Spleen (tissue), 11 donors: ENCODE data around the gene DAPL1. TPM values are rescaled to one million over a fixed set of nuclear protein-coding genes. Genes with fewer than 3 reads are reported as not detected.

ENCODE experiments used
- DNase-seq: peaks from one replicate; pipeline ENCODE4 v3.0.0-alpha.2; 2020
- H3K27ac ChIP-seq, 8 donors: fragments of 200-600 bp; sonication (generic) in 7 of 8; 1 replicate in 4 of 8; 2 replicates in 4 of 8; pipeline versions ENCODE4 v1.5.0 to v1.8.0; 2016 to 2021; ENCODE audit warnings: inconsistent platforms in 4 of 8, mild to moderate bottlenecking in 4 of 8, moderate library complexity in 1 of 8
- H3K27me3 ChIP-seq, 7 donors: fragments of 200-600 bp; sonication (generic) in 6 of 7; replicated peaks in 1 of 7; 1 replicate in 4 of 7; 2 replicates in 3 of 7; pipeline versions ENCODE4 v1.5.0 to v1.8.0; 2016 to 2021; ENCODE audit warnings: inconsistent platforms in 3 of 7, mild to moderate bottlenecking in 1 of 7
- H3K36me3 ChIP-seq, 6 donors: fragments of 200-600 bp; sonication (generic) in 5 of 6; 1 replicate in 4 of 6; 2 replicates in 2 of 6; pipeline versions ENCODE4 v1.5.0 to v1.8.0; 2016 to 2021; ENCODE audit warnings: inconsistent platforms in 2 of 6
- H3K4me1 ChIP-seq, 6 donors: fragments of 200-600 bp; sonication (generic) in 5 of 6; 1 replicate in 3 of 6; 2 replicates in 3 of 6; pipeline versions ENCODE4 v1.5.0 to v1.8.0; 2016 to 2021; ENCODE audit warnings: inconsistent platforms in 3 of 6
- H3K4me3 ChIP-seq, 8 donors: fragments of 200-600 bp; sonication (generic) in 7 of 8; 1 replicate in 4 of 8; 2 replicates in 4 of 8; pipeline versions ENCODE4 v1.5.0 to v1.8.0; 2016 to 2021; ENCODE audit warnings: inconsistent platforms in 4 of 8, mild to moderate bottlenecking in 4 of 8, moderate library complexity in 2 of 8
- H3K9me3 ChIP-seq, 8 donors: fragments of 200-600 bp; sonication (generic) in 7 of 8; 1 replicate in 4 of 8; 2 replicates in 4 of 8; pipeline versions ENCODE4 v1.5.0 to v1.8.0; 2016 to 2021; ENCODE audit warnings: inconsistent platforms in 4 of 8
- CTCF ChIP-seq, 11 experiments: fragments of 200-600 bp in 7 of 11; fragments of 450-650 bp in 4 of 11; sonication (generic) in 4 of 11; IDR thresholded peaks in 8 of 11; conservative IDR thresholded peaks in 3 of 11; 1 replicate in 7 of 11; 2 replicates in 4 of 11; pipeline versions ENCODE4 v1.4.0 to v1.8.0; 2016 to 2021; ENCODE audit warnings: antibody characterized with exemption in 11 of 11, inconsistent platforms in 4 of 11, mild to moderate bottlenecking in 1 of 11
- POLR2A ChIP-seq, 3 donors: fragments of 450-650 bp; IDR thresholded peaks; one replicate each; pipeline ENCODE4 v1.5.1; 2017; ENCODE audit warnings: antibody characterized with exemption in 3 of 3, mild to moderate bottlenecking in 1 of 3
- POLR2AphosphoS5 ChIP-seq, 3 donors: sonication (generic); formaldehyde crosslinking; IDR thresholded peaks; one replicate each; pipeline ENCODE4 v1.5.1; 2017; ENCODE audit warnings: antibody characterized with exemption in 3 of 3
- WGBS, 5 donors: extraction: QIAGEN DNeasy Blood & Tissue Kit in 3 of 5; methylation state at CpG; one replicate each; pipeline versions ENCODE4 v1.1.5 to v1.1.7; 2013 to 2018; 5-methylcytosine and 5-hydroxymethylcytosine counted together
- intact Hi-C: fragments of 100-400 bp; cut with DNase I; formaldehyde crosslinking; loops from one replicate; pipeline ENCODE4 v1.15.0; 2023; ENCODE audit warnings: low total_unique reads
- polyA plus RNA-seq, 3 donors: library from polyadenylated mRNA; stranded (reverse); fragments of 200-250 nt; gene quantifications; one replicate each; pipeline ENCODE4 v1.2.1, GENCODE V29; 2013
- total RNA-seq, 7 donors: library from RNA; depleted of rRNA in 3 of 7; stranded (reverse); fragments of >200 nt in 3 of 7; fragmentation: NEBNext Ultra II Directional in 4 of 7; extraction: Animal tissue kit (Norgen Biotek cat#: 25700) in 4 of 7; gene quantifications; one replicate each; pipeline versions ENCODE4 v1.1.0 to v1.2.1, GENCODE V29; 2016 to 2021
- donor health status: healthy with polysubstance abuse.
- donor health status: DM: no; HTN: no; CAD: no; lungs with moderate emphysema.
- donor health status: DM: no; HTN: no; CAD: no.
- donor health status: Bipolar disorder and iron deficiency.
- donor health status: healthy.
- donor health status: DM: no; HTN: no; CAD: no.
- donor health status: DM: yes; HTN: yes; CAD: no.

The DAPL1 gene
- total and polyA plus RNA-seq, 10 donors = 0.21 to 4.1 (median 0.73) TPM; not detected in 7

GRCh38 chr2:158748926-158749590 is 46.1 kb upstream of the DAPL1 start:
- Histone ChIP-seq H3K36me3 (no peaks in the 10 kb centered on the region), H3K4me3 (no peak overlapping the region), H3K27me3 (peaks cover 0 to 52% (median 0%) of the 10 kb centered on the region in 7 donors), H3K4me1 (peaks cover 0 to 16% (median 0%) of the 10 kb centered on the region in 6 donors), H3K27ac (no peak overlapping the region), H3K9me3 (no peaks in the 10 kb centered on the region)
- intact Hi-C loops = loop anchor here (10.0 kb wide), 1 partner anchor 284 kb away; no protein-coding TSS in a partner anchor
- WGBS, 5 donors = 75 to 89% (median 80%) methylated on average over 2 of the region's 2 CpGs
- TF ChIP-seq POLR2AphosphoS5 (IDR thresholded peaks at IDR 0.05) (no peak), POLR2A (IDR thresholded peaks at IDR 0.05) (no peak), CTCF (IDR thresholded peaks at IDR 0.05 in 8 of 11, conservative IDR thresholded peaks at IDR 0.05 in 3 of 11) (no peak)
- no peak for DNase-seq

- 79 to 91% (median 85%) methylated on average over 5 of the region's 5 CpGs for WGBS, 5 donors
- intact Hi-C loops = loop anchor here (5.0 kb wide), 2 partner anchors 573 to 728 kb away; no protein-coding TSS in a partner anchor
- Histone ChIP-seq H3K9me3 (no peaks in the 10 kb centered on the region), H3K27ac (no peak overlapping the region), H3K36me3 (no peaks in the 10 kb centered on the region), H3K4me3 (no peak overlapping the region), H3K27me3 (peaks cover 0 to 50% (median 0%) of the 10 kb centered on the region in 7 donors), H3K4me1 (peaks cover 0 to 16% (median 0%) of the 10 kb centered on the region in 6 donors)
- no peak for DNase-seq
- TF ChIP-seq POLR2A (IDR thresholded peaks at IDR 0.05) = no peak
- TF ChIP-seq CTCF (IDR thresholded peaks at IDR 0.05 in 8 of 11, conservative IDR thresholded peaks at IDR 0.05 in 3 of 11) = no peak
- no peak for TF ChIP-seq POLR2AphosphoS5 (IDR thresholded peaks at IDR 0.05)
These were observed 44.5 kb upstream of the DAPL1 start for GRCh38 chr2:158750458-158751125.

GRCh38 chr2:158753641-158754611 is 41.2 kb upstream of the DAPL1 start:
- no peak overlapping the region for H3K27ac ChIP-seq
- WGBS, 5 donors = 50 to 60% (median 54%) methylated on average over 14 of the region's 14 CpGs
- no peak for DNase-seq
- H3K4me1 ChIP-seq = peaks cover 0 to 9% (median 0%) of the 10 kb centered on the region in 6 donors
- peak overlapping the region in 2 of 8 donors; percentile 20 to 48 for H3K4me3 ChIP-seq
- intact Hi-C loops = loop anchor here (5.0 kb wide), 2 partner anchors 577 to 732 kb away; no protein-coding TSS in a partner anchor
- no peaks in the 10 kb centered on the region for H3K36me3 ChIP-seq
- no peaks in the 10 kb centered on the region for H3K9me3 ChIP-seq
- TF ChIP-seq POLR2A (IDR thresholded peaks at IDR 0.05) (no peak), CTCF (IDR thresholded peaks at IDR 0.05 in 8 of 11, conservative IDR thresholded peaks at IDR 0.05 in 3 of 11) (peak; percentile 49 to 86 (median 82)), POLR2AphosphoS5 (IDR thresholded peaks at IDR 0.05) (no peak)
- peaks cover 0 to 18% (median 0%) of the 10 kb centered on the region in 7 donors for H3K27me3 ChIP-seq
